ENCODE measurements around the gene SPDYE8.
"Not testable (repeated sequence)": the region's sequence is repeated elsewhere in the genome, so short reads cannot be mapped to it uniquely, and the experiment has no call there.

Gene SPDYE8

GRCh38 chr7:72971505-72971904 lies 58.1 kb downstream of the SPDYE8 start:
- H3K9me3 ChIP-seq; intact Hi-C loops (cut with DNase I; ENCODE audit: low total_unique reads): not testable (repeated sequence)

More at GRCh38 chr7:72971505-72971904, 58.1 kb downstream of the SPDYE8 start:
- H3K4me3 ChIP-seq, H3K27ac ChIP-seq, H3K27me3 ChIP-seq, H3K36me3 ChIP-seq, DNase-seq, H3K4me1 ChIP-seq: not testable (repeated sequence)

All from tibial artery (tissue), 4 donors.